GM18505 (cell line): ENCODE results near the gene FBXO31.
"Not testable (repeated sequence)": the region's sequence is repeated elsewhere in the genome, so short reads cannot be mapped to it uniquely, and the experiment has no call there.

ENCODE experiments used
- ATAC-seq: cut with Tn5 transposase; IDR thresholded peaks from one replicate; pipeline ENCODE4 v1.9.1; 2021; ENCODE audit not compliant: unreplicated experiment
- POLR2A ChIP-seq: IDR thresholded peaks from 4 replicates; pipeline ENCODE4 v1.6.1; 2011; ENCODE audit warnings: borderline replicate concordance; ENCODE audit not compliant: insufficient read depth, insufficient read length; ENCODE audit errors: extremely low read depth

Gene FBXO31

GRCh38 chr16:87369796-87370719 lies 13.5 kb downstream of the FBXO31 start:
- ATAC-seq: no peak
- TF ChIP-seq POLR2A: no peak

- TF ChIP-seq POLR2A: no peak
- no peak for ATAC-seq
Observed at GRCh38 chr16:87369117-87369765, 14.3 kb downstream of the FBXO31 start.

- TF ChIP-seq POLR2A: no peak
- ATAC-seq: no peak
Observed at GRCh38 chr16:87368029-87368770, 15.4 kb downstream of the FBXO31 start.

GRCh38 chr16:87367529-87367928 lies 16.0 kb downstream of the FBXO31 start:
- no peak for ATAC-seq
- TF ChIP-seq POLR2A: no peak

DNA sequence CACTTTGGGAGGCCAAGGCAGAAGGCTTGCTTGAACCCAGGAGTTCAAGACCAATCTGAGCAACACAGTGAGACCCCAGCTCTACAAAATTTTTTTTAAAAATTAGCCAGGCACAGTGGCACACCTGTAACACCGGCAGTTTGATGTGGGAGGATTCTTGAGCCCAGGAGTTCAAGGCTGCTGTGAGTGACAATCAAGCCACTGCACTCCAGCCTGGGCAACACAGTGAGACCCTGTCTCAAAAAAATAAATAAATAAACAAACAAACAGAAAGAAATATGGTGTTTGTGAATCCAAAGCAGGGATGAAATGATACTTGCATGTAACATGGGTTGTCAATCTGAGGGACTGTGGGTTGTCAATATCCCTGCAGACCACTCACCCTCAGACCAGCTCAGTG lies 16.6 kb downstream of the FBXO31 start:
- TF ChIP-seq POLR2A: no peak
- no peak for ATAC-seq

- TF ChIP-seq POLR2A: no peak
- ATAC-seq: no peak
Observed at GRCh38 chr16:87366288-87366687, 17.3 kb downstream of the FBXO31 start.

GRCh38 chr16:87365021-87365713 lies 18.4 kb downstream of the FBXO31 start:
- ATAC-seq: no peak
- TF ChIP-seq POLR2A: no peak

DNA sequence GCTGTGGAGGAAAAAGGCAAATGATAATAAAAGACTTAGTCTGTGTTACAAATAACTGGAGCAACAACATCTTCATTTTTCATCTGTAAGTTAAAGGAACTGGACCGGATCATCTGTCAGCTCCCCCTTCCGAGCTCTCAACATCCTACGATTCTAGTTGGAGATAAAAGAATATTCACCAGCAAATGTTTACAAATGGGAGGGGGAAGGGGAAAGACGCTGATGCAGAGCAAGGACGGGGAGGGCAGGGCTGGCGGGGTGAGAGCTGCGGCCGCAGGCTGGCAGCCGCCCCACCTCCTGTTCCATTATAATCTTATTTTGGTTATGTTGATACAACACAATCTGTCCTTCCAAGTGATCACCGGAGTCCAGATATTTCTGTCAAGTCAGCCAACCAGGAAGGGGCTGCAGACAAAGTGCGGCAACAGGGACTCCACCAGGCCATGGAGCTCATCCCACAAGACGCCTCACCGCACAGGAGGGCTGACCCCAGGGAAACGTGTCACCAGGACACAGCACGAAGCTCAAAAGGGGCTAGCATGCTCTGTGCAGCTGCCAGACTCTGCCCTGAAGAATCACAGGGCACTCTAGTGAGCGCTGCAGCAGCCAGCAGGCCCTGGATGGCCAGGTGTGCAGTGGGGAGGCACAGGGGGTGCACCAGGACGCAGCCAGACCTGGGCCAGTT lies 19.7 kb downstream of the FBXO31 start:
- no peak for ATAC-seq
- no peak for TF ChIP-seq POLR2A

GRCh38 chr16:87362828-87363559 lies 20.6 kb downstream of the FBXO31 start:
- ATAC-seq: not testable (repeated sequence)

DNA sequence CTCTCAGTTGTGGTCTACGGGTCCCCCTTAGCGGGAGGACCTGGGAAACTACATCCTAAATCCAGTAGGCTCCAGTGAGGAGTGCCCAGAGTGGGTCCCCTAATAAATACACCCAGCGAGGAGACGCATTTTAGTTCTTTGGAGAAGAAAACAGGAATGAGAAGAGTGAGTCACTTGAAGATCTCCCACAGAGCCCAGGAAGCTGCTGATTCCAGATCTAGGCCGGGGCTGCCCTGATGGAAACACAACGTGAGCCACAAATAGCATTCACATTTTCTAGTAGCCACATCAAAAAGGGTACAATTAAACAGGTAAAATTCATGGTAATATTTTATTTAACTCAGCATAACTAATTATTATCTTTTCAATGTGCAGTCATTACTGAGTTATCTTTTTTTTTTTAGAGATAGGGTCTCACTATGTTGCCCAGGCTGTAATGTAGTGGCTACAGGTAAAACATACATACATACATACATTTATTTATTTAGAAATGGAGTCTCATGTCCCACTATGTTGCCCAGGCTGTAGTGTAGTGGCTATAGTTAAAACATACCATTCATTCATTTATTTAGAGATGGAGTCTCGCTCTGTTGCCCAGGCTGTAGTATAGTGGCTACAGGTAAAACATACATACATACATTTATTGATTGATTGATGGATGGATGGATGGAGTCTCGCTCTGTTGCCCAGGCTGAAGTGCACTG lies 21.5 kb downstream of the FBXO31 start:
- no peak for TF ChIP-seq POLR2A
- ATAC-seq: no peak

DNA sequence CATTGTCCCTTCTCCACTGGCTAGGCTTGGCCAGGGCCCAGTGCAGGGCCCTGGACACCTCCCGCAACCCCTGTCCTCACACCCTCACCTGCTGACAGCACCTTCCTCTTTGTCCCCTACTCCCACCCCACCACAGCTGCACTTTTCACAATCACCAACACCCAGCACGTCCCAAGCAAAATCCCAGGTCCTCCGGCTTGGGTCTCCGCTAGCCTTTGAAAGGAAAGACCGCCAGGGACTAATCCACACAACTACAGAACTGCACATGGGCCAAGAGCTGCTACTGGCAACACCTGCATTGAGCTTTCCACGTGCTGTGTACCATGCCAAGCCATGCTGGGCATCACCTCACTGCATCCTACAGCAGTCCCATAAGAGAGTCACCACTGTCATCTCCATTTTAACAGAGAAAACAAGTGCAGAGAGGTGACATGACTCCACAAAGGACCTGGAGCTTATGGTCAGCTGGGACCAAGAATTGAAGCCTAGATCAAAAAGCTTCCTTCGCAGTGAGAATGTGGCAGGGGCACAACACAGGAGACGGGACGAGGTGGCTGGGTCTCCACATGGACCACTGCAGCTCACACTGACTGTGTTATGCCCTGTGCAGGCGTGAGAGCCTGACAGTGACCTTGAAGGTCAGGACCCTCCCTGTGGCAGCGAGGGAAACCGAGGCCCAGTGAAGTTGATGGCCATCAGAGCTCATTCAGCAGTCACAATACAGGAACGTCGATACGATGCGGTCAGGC lies 22.5 kb downstream of the FBXO31 start:
- no peak for ATAC-seq
- no peak for TF ChIP-seq POLR2A
